ENCODE measurements around the gene NGEF.
"Not testable (repeated sequence)": the region's sequence is repeated elsewhere in the genome, so short reads cannot be mapped to it uniquely, and the experiment has no call there.

NGEF gene

DNA sequence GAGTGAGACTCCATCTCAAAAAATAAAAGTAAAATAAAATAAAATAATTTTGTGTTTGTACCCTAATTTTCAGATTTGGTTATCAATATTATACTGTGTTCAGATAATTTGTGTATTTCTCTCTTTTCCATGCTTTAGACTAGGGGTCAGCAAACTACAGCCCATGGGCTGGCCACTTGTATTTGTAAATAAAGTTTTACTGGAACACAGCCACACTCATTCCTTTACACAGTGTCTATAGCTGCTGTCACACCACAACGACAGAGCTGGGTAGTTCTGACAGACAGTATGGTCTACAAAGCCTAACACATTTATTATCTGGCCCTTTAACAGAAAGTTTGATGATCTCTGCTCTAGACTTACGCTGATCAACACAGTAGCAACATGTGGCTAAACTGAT is 99.2 kb downstream of the NGEF start:
- TF ChIP-seq JUND (IDR thresholded peaks at IDR 0.05; ENCODE audit: low read depth), result no peak
- no peak for DNase-seq (ENCODE audit: low read depth in 1 of 2, low spot score in 1 of 2)
- in situ Hi-C loops (cut with HindIII; ENCODE audit: low pct_unique_long_range_greater_than_20kb, low sequenced_read_pairs), result no loop called here

- DNase-seq (ENCODE audit: low read depth in 1 of 2, low spot score in 1 of 2), result no peak
- in situ Hi-C loops (cut with HindIII; ENCODE audit: low pct_unique_long_range_greater_than_20kb, low sequenced_read_pairs), result no loop called here
- no peak for TF ChIP-seq JUND (IDR thresholded peaks at IDR 0.05; ENCODE audit: low read depth)
Measured at GRCh38 chr2:232911712-232912277, 101.3 kb downstream of the NGEF start.

GRCh38 chr2:232910376-232910775 is 102.7 kb downstream of the NGEF start:
- no peak for TF ChIP-seq JUND (IDR thresholded peaks at IDR 0.05; ENCODE audit: low read depth)
- no peak for DNase-seq (ENCODE audit: low read depth in 1 of 2, low spot score in 1 of 2)
- in situ Hi-C loops (cut with HindIII; ENCODE audit: low pct_unique_long_range_greater_than_20kb, low sequenced_read_pairs), result no loop called here

GRCh38 chr2:232908695-232909094 is 104.4 kb downstream of the NGEF start:
- in situ Hi-C loops (cut with HindIII; ENCODE audit: low pct_unique_long_range_greater_than_20kb, low sequenced_read_pairs), result no loop called here
- DNase-seq (ENCODE audit: low read depth in 1 of 2, low spot score in 1 of 2), result no peak
- TF ChIP-seq JUND (IDR thresholded peaks at IDR 0.05; ENCODE audit: low read depth), result no peak

DNA sequence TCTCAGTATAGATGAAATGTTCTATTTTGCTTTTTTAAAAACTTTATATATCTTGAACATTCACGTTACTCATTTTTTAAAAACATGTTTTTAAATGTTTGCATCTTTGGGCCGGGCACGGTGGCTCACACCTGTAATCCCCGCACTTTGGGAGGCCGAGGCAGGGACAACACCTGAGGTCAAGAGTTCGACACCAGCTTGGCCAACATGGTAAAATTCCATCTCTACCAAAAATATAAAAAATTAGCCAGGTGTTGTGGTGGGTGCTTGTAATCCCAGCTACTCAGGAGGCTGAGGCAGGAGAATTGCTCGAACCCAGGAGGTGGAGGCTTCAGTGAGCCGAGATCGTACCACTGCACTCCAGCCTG is 105.4 kb downstream of the NGEF start:
- DNase-seq (ENCODE audit: low read depth in 1 of 2, low spot score in 1 of 2); in situ Hi-C loops (cut with HindIII; ENCODE audit: low pct_unique_long_range_greater_than_20kb, low sequenced_read_pairs): not testable (repeated sequence)

DNA sequence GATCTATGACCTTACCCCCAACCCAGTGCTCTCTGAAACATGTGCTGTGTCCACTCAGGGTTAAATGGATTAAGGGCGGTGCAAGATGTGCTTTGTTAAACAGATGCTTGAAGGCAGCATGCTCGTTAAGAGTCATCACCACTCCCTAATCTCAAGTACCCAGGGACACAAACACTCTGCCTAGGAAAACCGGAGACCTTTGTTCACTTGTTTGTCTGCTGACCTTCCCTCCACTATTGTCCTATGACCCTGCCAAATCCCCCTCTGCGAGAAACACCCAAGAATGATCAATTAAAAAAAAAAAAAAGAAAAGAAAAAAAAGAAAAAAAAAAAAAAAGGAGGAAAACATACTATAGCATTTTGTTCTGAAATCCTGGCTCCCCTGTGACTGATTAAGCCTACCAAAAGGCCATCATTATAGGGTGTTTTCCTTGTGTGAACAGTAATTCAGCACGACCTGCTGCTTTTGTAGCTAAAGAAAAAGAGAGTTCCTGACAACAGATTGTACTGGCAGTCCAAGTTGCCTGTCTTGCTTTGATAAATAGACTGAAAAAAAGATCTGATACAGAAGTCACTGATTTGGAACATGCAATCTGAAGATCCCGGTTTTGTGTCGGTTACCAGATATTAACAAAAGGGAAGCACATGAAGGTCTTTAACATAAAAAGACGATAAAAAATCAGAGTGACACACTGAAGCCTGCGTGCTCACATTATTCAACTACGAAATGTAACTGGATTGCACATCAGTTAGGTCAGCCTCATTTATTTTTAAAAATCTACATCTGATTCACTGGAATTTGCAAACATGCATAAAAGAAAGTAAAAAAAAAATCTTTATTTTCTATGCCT is 106.0 kb downstream of the NGEF start:
- DNase-seq (ENCODE audit: low read depth in 1 of 2, low spot score in 1 of 2); in situ Hi-C loops (cut with HindIII; ENCODE audit: low pct_unique_long_range_greater_than_20kb, low sequenced_read_pairs): not testable (repeated sequence)

DNA sequence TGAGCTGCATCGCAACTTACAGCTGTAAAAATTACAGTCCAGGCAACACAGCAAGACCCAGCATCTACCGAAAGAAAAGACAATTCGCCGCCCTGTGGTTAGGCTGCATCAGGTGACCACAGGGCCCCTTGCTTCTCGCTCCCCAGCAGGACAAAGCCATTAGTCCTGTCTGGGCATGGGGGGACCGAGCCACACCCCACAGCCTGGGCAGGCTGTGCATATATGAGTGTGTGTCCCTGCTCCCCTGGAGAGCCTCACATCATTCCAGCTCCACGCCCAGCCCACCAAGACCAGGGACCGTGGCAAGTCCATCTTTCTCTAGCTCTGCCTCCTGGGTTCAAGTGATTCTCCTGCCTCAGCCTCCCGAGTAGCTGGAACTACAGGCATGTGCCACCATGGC is 109.1 kb downstream of the NGEF start:
- no peak for TF ChIP-seq JUND (IDR thresholded peaks at IDR 0.05; ENCODE audit: low read depth)
- no peak for DNase-seq (ENCODE audit: low read depth in 1 of 2, low spot score in 1 of 2)
- in situ Hi-C loops (cut with HindIII; ENCODE audit: low pct_unique_long_range_greater_than_20kb, low sequenced_read_pairs), result no loop called here

GRCh38 chr2:232901736-232902578 is 111.1 kb downstream of the NGEF start:
- TF ChIP-seq JUND (IDR thresholded peaks at IDR 0.05; ENCODE audit: low read depth), result no peak
- in situ Hi-C loops (cut with HindIII; ENCODE audit: low pct_unique_long_range_greater_than_20kb, low sequenced_read_pairs), result no loop called here
- no peak for DNase-seq (ENCODE audit: low read depth in 1 of 2, low spot score in 1 of 2)

DNA sequence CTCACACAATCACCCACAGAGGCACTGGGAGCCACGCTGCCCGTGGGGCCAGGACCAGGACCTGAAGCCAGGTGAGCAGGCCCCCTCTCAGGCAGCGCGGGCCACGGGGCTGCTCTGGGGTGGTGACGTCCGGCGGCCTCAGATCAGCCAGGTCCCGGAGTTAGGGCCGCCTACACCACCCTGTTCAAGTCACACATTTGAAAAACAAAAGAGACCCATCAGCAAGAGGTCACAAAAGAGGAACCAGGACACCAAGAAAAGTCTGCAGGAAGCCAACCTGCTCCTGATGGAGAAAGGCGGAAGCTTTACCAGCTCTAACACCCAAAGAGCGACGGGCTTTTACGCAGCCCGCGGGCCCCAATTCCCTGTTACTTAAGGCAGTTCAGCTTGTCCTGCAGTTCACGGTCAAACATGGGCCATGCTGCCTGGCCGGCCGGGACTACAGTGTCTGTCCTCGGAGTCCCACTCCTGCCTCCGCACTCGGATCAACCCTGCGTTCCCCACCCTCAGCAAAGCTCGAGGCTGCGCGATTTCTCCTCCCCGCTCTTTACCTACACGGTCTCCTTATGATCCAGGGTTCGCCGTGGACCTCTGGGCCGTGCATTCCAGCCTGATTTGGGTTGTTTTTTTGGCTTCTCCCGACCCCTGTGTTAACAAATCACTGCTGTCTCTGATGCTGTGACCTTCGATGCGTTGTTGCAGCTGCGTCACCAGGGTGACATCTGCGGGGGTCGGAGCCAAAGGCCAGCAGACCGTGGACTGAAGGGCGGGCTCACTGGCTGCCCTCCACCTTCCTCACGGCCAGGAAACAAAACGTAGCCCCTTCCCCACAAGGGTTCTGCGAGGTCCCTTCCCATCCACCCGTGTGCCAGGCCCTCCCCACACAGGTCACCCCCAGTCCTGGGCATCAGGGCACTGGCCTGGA is 112.0 kb downstream of the NGEF start:
- no peak for TF ChIP-seq JUND (IDR thresholded peaks at IDR 0.05; ENCODE audit: low read depth)
- no peak for DNase-seq (ENCODE audit: low read depth in 1 of 2, low spot score in 1 of 2)
- in situ Hi-C loops (cut with HindIII; ENCODE audit: low pct_unique_long_range_greater_than_20kb, low sequenced_read_pairs), result no loop called here

DNA sequence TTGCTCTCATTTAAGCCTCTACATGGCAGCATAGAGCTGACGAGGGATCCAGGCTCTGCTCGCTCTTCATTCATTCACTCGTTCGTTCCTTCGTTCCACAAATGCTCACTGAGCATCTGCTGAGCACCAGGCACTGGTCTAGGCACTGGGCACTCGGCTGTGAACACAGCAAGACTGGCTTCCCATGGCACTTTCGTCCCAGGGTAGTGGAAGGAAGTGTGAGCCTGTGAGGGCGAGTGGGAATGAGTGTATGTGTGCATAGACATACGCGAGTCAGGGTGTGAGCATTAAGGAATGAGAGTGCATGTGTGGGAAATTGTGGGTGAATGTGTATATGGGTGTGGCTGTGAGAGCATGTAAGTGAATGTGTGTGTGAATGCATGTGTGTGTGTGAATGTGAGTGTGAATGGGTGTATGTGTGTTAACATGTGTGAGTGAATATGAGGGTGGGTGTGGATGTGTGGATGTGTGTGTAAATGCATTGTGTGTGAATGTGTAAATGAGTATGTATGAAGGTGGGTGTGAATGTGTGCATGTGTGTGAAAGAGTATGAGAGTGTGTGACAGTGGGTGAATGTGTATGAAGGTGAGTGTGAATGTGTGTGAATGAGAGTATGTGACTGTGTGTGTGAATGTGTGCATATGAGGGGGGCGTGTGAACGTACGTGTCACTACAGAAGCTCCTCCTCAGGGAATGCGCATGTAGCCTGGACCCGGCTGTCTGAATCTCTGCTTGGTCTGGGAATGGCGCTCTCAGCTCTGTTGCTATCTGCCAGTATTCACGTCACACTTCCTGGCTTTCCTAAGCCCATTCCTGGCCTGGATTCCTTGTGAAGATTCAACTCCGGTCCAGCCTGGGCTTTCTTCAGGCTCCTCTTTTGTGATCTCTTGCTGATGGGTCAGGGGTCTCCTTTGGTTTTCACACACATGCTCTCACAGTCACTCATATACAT is 114.2 kb downstream of the NGEF start:
- no peak for TF ChIP-seq JUND (IDR thresholded peaks at IDR 0.05; ENCODE audit: low read depth)
- in situ Hi-C loops (cut with HindIII; ENCODE audit: low pct_unique_long_range_greater_than_20kb, low sequenced_read_pairs), result no loop called here
- DNase-seq (ENCODE audit: low read depth in 1 of 2, low spot score in 1 of 2), result no peak
